Lower leg skin (tissue), 4 donors: ENCODE data around the gene PRELID2. TPM values are rescaled to one million over a fixed set of nuclear protein-coding genes. Genes with fewer than 3 reads are reported as not detected.

Experiments
- DNase-seq, 2 donors: peaks; one replicate each; pipeline ENCODE4 v3.0.0-alpha.2; 2019; ENCODE audit warnings: low spot score in 2 of 2
- H3K4me3 ChIP-seq: fragments of 200-600 bp; sonication (generic); 2 replicates; pipeline ENCODE4 v1.5.1; 2017; ENCODE audit warnings: mild to moderate bottlenecking, low read depth; ENCODE audit not compliant: poor library complexity, severe bottlenecking
- POLR2A ChIP-seq, 2 donors: fragments of 450-650 bp; IDR thresholded peaks; one replicate each; pipeline ENCODE4 v1.6.1; 2016 to 2017; ENCODE audit warnings: antibody characterized with exemption in 2 of 2, mild to moderate bottlenecking in 1 of 2, moderate library complexity in 1 of 2
- WGBS, 2 donors: methylation state at CpG; one replicate each; pipeline ENCODE4 v1.1.5; 2018; 5-methylcytosine and 5-hydroxymethylcytosine counted together
- intact Hi-C: fragments of 100-400 bp; cut with DNase I; formaldehyde crosslinking; loops from one replicate; pipeline ENCODE4 v1.15.0; 2023; ENCODE audit warnings: low total_unique reads
- total RNA-seq, 4 donors: library from RNA; depleted of rRNA; stranded (reverse); fragments of >200 nt; gene quantifications; one replicate each; pipeline ENCODE4 v1.1.0, GENCODE V29; 2016
- TF ChIP-seq, protein P1 (sequence below), 3 donors: fragments of 450-650 bp; IDR thresholded peaks; one replicate each; pipeline ENCODE4 v1.5.1; 2016; ENCODE audit warnings: antibody characterized with exemption in 3 of 3, mild to moderate bottlenecking in 3 of 3, moderate library complexity in 2 of 3

Gene PRELID2
- total RNA-seq, 4 donors from 2014 or later, result 2.9 to 6.4 (median 4.7) TPM

GRCh38 chr5:145761254-145761653, 73.9 kb downstream of the PRELID2 start:
- H3K4me3 ChIP-seq, result no peak overlapping the region
- no peak for DNase-seq
- 83 to 88% methylated on average over 4 of the region's 4 CpGs for WGBS, 2 donors
- intact Hi-C loops, result no loop called here
- TF ChIP-seq, protein P1, sequence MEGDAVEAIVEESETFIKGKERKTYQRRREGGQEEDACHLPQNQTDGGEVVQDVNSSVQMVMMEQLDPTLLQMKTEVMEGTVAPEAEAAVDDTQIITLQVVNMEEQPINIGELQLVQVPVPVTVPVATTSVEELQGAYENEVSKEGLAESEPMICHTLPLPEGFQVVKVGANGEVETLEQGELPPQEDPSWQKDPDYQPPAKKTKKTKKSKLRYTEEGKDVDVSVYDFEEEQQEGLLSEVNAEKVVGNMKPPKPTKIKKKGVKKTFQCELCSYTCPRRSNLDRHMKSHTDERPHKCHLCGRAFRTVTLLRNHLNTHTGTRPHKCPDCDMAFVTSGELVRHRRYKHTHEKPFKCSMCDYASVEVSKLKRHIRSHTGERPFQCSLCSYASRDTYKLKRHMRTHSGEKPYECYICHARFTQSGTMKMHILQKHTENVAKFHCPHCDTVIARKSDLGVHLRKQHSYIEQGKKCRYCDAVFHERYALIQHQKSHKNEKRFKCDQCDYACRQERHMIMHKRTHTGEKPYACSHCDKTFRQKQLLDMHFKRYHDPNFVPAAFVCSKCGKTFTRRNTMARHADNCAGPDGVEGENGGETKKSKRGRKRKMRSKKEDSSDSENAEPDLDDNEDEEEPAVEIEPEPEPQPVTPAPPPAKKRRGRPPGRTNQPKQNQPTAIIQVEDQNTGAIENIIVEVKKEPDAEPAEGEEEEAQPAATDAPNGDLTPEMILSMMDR (IDR thresholded peaks at IDR 0.05), result no peak
- no peak for TF ChIP-seq POLR2A (IDR thresholded peaks at IDR 0.05)

GRCh38 chr5:145760660-145761059, 74.5 kb downstream of the PRELID2 start:
- intact Hi-C loops, result no loop called here
- TF ChIP-seq, protein P1 (IDR thresholded peaks at IDR 0.05), result no peak
- no peak for TF ChIP-seq POLR2A (IDR thresholded peaks at IDR 0.05)

DNA sequence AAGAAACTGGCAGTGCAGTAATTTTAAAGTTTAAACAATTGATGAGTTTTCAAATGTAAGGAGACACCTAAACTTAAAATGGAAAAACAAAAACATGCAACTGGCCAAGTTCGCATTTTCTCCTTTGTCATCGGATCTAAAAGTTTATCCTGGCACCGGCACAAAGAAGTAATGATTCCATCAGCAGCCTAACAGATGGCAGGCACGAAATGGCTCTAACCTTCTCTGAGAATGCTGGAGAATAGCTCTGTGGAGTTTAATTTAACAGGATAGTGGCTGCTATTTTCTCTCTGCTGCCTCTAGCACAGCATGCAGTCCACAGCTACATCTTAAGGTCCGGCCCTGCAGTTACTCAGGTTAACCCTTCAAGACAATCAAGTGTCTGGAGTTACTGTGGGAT, 82.2 kb downstream of the PRELID2 start:
- no peak for DNase-seq
- TF ChIP-seq POLR2A (IDR thresholded peaks at IDR 0.05), result no peak
- TF ChIP-seq, protein P1 (IDR thresholded peaks at IDR 0.05), result no peak
- no peak overlapping the region for H3K4me3 ChIP-seq
- WGBS, 2 donors, result 43% methylated on average over 5 of the region's 5 CpGs
- intact Hi-C loops, result no loop called here

More at GRCh38 chr5:145760660-145761059, 74.5 kb downstream of the PRELID2 start:
- WGBS, 2 donors, result 86 to 97% methylated on average over 1 of the region's 1 CpG
- DNase-seq, result no peak
- H3K4me3 ChIP-seq, result no peak overlapping the region

DNA sequence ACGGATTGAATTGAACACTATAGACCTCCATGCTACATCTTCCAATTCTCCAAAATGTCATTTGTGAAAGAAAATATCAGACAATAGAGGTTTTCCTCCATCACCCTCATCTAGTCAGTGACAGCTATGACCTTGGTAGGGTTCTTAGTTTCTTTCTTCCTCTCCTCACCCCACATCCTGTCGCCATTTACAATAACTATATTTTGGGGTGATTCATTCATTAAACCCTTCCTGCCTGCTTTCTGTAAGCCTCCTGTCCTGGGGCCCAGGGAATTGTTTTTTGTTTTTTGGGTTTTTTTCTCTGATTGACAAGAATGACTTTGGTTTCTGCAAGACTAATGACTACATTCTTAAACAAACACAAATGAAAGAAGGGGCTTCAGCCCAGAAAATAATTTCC, 82.6 kb downstream of the PRELID2 start:
- no peak overlapping the region for H3K4me3 ChIP-seq
- intact Hi-C loops, result no loop called here
- 78 to 84% methylated on average over 2 of the region's 2 CpGs for WGBS, 2 donors
- TF ChIP-seq POLR2A (IDR thresholded peaks at IDR 0.05), result no peak
- TF ChIP-seq, protein P1 (IDR thresholded peaks at IDR 0.05), result no peak
- DNase-seq, result no peak

DNA sequence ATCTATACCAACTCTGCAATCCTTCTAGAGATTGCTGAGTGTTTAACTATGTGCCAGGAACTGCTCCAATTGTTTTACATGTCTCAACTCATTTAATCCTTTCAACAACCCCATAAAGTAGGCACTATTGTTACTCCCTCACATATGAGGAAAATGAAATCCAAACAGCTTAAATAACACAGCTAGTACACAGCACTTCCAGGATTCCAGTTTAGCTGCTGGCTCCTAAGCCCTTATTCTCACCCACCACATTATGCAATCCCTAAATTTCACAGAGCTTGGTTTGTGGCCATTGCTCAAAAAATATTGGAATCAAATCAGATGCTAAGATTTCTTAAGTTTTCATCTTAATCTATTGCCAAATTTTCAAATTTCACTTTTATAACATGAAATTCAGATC, 84.9 kb downstream of the PRELID2 start:
- DNase-seq, result no peak
- TF ChIP-seq, protein P1 (IDR thresholded peaks at IDR 0.05), result no peak
- TF ChIP-seq POLR2A (IDR thresholded peaks at IDR 0.05), result no peak
- H3K4me3 ChIP-seq, result no peak overlapping the region
- intact Hi-C loops, result no loop called here

DNA sequence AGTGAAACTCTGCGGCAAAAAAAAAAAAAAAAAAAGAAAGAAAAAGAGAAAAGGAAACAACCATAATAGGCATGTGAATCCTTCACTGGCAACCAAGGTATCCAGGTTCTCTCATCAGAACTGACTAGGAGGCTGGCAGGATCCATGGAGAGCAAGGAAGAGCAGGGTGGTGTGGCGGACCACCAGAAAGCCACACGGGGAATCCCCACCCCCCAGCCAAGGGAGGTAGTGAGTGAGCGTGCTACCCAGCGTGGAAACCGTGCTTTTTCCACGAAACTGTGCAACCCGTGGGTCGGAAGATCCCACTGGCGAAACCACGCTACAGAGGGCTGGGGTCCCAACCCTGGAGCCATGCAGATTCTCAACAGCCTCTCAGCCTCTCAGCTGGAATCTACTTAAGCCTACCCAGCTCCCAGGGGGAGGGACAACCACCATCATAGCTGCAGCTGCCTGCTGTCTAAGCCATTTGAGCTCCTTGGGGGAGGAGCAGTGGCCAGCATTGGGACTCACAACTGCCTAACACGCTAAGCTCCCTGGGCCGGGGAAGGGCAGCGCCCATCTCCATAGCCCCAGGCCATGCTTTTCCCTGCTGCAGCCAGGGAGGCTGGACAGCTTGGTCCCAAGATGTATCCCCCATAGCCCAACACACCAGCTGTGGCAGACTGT, 91.6 kb downstream of the PRELID2 start:
- no peak for DNase-seq
- TF ChIP-seq POLR2A (IDR thresholded peaks at IDR 0.05), result no peak
- TF ChIP-seq, protein P1 (IDR thresholded peaks at IDR 0.05), result no peak
- no peak overlapping the region for H3K4me3 ChIP-seq
- 95 to 98% methylated on average over 14 of the region's 14 CpGs for WGBS, 2 donors
- intact Hi-C loops, result no loop called here
